Daoy (cell line): ENCODE measurements around the gene UGT1A1. TPM values are rescaled to one million over a fixed set of nuclear protein-coding genes. Genes with fewer than 3 reads are reported as not detected.

ENCODE experiments used
- DNase-seq: peaks from one replicate; pipeline ENCODE4 v3.0.0-alpha.2; 2015; ENCODE audit warnings: low read depth
- total RNA-seq: library from RNA; depleted of rRNA; stranded (reverse); fragments of >200 nt; shearing (Covaris generic); gene quantifications from 2 replicates; pipeline ENCODE4 v1.2.3, GENCODE V29; 2014; rRNA removed

UGT1A1 gene
- total RNA-seq, 1 experiment from 2014 or later: 0.06 TPM

DNA sequence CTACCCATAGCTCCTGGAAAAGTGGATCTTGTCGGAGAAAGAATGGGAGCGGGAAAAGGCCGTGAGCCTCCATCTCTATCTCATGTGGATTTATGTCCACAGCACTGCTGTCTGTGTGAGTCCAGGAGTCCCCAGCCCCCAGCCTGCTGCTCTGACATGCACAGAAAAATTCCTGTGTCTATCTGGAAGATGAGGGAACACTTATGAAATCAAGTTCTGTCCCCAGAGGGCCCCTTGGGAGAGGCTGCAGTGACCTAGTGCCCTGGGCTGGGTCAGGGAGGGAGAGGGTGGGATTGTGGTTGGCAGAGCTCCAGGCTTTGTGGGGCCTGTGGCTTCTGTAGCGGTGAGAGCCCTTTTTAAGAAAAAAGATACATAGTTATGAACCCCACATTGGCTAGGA, 56.7 kb downstream of the UGT1A1 start:
- no peak for DNase-seq

DNA sequence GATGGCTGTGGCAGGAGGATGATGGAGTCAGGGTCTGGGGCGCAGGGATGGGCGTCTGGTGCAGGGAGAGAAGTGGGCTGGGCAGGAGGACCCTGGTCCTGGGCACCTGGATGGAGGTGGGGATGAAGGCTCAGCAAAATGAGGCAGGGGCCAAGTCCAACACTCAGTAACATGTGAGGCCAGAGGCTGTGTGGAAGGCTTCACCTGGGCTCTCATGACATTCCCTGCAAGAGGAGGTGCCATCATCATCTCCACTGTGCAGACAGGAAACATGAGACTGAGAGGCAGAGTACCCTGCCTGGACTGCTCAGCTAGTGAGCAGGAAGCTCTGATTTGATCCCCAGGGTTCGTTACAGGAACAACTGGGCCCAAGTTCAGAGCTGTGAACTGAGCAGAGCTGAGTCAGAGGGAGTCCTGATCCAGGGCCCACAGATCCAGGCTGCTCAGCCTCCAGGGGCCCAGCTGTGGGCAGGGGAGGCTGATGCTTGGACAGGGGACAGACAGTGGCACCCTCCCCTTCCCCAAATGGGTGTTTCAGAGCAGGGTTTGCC, 57.4 kb downstream of the UGT1A1 start:
- peak; percentile 49 for DNase-seq

DNA sequence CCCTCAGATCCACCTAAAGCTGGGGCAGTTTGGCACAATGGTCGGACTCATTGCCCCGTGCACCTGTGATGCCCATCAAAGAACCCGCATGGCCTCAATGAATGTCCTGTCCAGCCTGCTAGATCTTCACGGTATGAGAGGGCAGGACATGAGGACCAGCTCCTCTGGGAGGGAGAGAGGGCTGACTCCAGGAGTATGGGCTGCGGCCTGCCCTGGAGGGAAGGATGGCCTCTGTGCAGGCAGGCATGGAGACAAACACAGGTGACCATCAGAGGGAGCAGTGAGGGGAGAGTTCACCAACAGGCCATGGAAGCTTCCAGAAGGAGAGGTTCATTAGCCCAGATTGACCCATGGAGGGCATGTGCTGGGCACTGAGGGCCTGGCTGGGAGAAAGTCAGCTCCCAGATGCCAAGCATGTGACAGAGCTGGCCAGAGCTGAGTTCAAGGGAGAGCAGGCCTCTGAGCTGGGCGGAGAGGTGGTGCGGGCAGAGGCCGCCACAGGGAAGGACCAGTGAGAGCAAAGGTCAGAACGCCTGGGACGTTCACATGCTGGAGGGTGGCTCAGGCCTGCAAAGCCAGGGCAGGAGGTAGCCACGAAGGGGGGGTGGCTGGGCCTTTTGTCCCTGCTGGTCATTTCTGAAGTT, 58.0 kb downstream of the UGT1A1 start:
- DNase-seq: no peak

- no peak for DNase-seq
Observed at GRCh38 chr2:233818639-233819621, 58.9 kb downstream of the UGT1A1 start.

GRCh38 chr2:233819884-233820773, 60.1 kb downstream of the UGT1A1 start:
- DNase-seq: no peak

DNA sequence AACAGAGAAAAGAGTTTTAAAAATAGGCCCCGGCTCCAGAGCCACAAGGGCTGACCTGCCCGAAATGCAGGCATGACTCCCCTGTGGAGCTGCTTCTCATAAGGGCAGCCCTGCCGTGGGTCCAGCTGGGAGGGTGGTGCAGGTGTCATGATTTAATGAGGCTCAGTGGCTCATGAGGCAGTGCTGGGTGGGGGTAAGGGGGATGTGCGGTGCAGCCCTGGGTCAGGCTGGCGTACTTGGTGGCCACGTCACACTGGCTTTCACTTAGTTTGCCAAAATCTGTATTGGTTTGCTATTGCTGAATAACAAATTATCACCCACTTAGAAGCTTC, 60.7 kb downstream of the UGT1A1 start:
- no peak for DNase-seq

- DNase-seq: no peak
Observed at GRCh38 chr2:233821196-233821595, 61.1 kb downstream of the UGT1A1 start.

DNA sequence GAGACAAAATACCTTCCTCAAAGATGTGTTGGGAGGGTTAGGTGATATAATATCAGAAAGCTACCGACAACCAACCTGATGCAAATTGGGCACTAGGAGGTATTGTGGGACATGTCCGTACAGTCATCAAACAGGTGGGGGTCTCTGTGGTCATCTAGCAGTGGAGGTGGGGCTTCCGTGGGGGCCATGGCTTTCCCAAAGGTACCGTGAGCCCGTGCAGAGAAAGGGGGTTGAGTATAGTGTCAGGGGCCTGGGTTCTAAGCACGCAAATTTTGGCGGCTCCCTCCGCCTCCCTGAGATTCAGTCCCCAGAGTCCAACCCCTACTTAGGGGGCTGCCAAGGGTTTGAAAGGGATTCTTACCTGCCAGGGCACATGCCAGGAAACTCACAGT, 61.6 kb downstream of the UGT1A1 start:
- DNase-seq: no peak

DNA sequence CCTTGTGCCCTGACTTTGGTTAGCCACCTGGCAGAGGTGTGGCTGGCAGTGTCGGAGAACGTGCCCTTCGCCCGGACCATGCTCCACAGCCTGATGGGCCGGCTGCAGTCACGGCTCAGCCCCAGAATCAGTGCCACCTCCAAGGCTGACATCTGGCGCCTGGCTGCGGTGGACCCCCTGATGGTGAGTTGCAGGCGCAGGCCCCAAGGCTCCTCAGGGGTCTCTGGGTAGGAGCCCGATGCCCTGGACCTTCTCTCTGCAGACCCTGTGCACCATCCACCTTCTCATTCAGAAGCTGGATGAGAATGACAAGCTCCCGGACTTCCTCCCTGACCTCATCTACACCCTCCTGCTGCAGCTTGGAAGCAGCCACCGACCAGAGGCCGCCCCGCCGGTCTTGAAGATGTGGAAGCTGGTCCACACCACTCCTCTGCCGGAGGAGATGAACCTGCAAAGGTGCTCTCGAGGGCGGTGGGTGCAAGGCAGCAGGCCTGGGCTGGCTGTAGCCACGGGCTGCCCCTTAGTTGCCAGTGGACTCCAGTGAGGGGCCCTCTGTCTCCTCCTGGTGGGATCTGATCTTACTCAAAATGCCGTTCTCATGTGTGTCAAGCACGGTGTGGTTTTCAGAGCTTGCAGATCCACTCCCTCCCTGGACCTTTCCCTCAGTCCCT, 62.2 kb downstream of the UGT1A1 start:
- no peak for DNase-seq

Other genes with a start within 250 kb of the UGT1A1 start
- gene USP40, start 193.5 kb upstream of the UGT1A1 start, total RNA-seq: 21.2 and 22.1 TPM in 2 replicates
- gene UGT1A8, start 142.6 kb upstream of the UGT1A1 start, total RNA-seq: 15.1 and 15.4 TPM in 2 replicates
- gene UGT1A10, start 123.8 kb upstream of the UGT1A1 start, total RNA-seq: 8.2 and 13.4 TPM in 2 replicates
- 0.24 and 1.0 TPM in 2 replicates for gene UGT1A9, start 88.4 kb upstream of the UGT1A1 start, total RNA-seq
- 0.17 TPM in 1 of 2 replicates, not detected in the other for gene UGT1A7, start 78.4 kb upstream of the UGT1A1 start, total RNA-seq
- gene UGT1A6, start 67.4 kb upstream of the UGT1A1 start, total RNA-seq: 1.1 TPM in 1 of 2 replicates, not detected in the other
- 0.34 TPM in 1 of 2 replicates, not detected in the other for gene UGT1A5, start 47.4 kb upstream of the UGT1A1 start, total RNA-seq
- gene UGT1A4, start 41.5 kb upstream of the UGT1A1 start, total RNA-seq: 0.63 TPM in 1 of 2 replicates, not detected in the other
- gene UGT1A3, start 31.2 kb upstream of the UGT1A1 start, total RNA-seq: not detected in 2 replicates
- gene MROH2A, start 18.1 kb downstream of the UGT1A1 start, total RNA-seq: 0.21 and 0.80 TPM in 2 replicates
- 85.5 and 86.3 TPM in 2 replicates for gene HJURP, start 94.3 kb downstream of the UGT1A1 start, total RNA-seq
- 0.06 and 0.12 TPM in 2 replicates for gene TRPM8, start 157.1 kb downstream of the UGT1A1 start, total RNA-seq